ENCODE results near the gene PRDM11.

The PRDM11 gene

GRCh38 chr11:45104006-45104789 is 42.2 kb upstream of the PRDM11 start:
- H3K79me2 ChIP-seq (ENCODE audit: insufficient read depth, low read length), result no peaks in the 10 kb centered on the region
- no peak overlapping the region for H2AFZ ChIP-seq (ENCODE audit: low read depth, low read length)
- H4K20me1 ChIP-seq (ENCODE audit: insufficient read depth, low read length), result no peaks in the 10 kb centered on the region
- ATAC-seq (ENCODE audit: insufficient read depth, low read depth) (no peak), DNase-seq (no peak)
- TF ChIP-seq EZH2 (IDR thresholded peaks at IDR 0.05; ENCODE audit: borderline replicate concordance, low read depth, low read length, severe bottlenecking) (no peak), CTCF (IDR thresholded peaks at IDR 0.05; ENCODE audit: borderline replicate concordance, extremely low read depth, low read length, poor library complexity, severe bottlenecking) (no peak)
- H3K36me3 ChIP-seq (ENCODE audit: insufficient read depth, low read length), result no peaks in the 10 kb centered on the region
- H3K27ac ChIP-seq (ENCODE audit: low read length), result no peak overlapping the region
- H3K4me3 ChIP-seq (ENCODE audit: low read depth in 1 of 2, low read length in 2 of 2), result no peak overlapping the region
- no peaks in the 10 kb centered on the region for H3K9me3 ChIP-seq (ENCODE audit: insufficient read depth, low read length, severe bottlenecking)
- H3K4me1 ChIP-seq (ENCODE audit: insufficient read depth, low read length), result peaks cover 3% of the 10 kb centered on the region; the same call in 1 of the 2 replicates
- no peak overlapping the region for H3K9ac ChIP-seq (ENCODE audit: low read depth, low read length)
- no peaks in the 10 kb centered on the region for H3K27me3 ChIP-seq (ENCODE audit: insufficient read depth, low read length, poor library complexity)
- no peak overlapping the region for H3K4me2 ChIP-seq (ENCODE audit: insufficient read depth, low read length)

GRCh38 chr11:45104790-45105084 is 41.7 kb upstream of the PRDM11 start:
- TF ChIP-seq CTCF (IDR thresholded peaks at IDR 0.05; ENCODE audit: borderline replicate concordance, extremely low read depth, low read length, poor library complexity, severe bottlenecking) (no peak), EZH2 (IDR thresholded peaks at IDR 0.05; ENCODE audit: borderline replicate concordance, low read depth, low read length, severe bottlenecking) (no peak)
- ATAC-seq (ENCODE audit: insufficient read depth, low read depth), result no peak
- peaks cover 3% of the 10 kb centered on the region; the same call in 1 of the 2 replicates for H3K4me1 ChIP-seq (ENCODE audit: insufficient read depth, low read length)
- H2AFZ ChIP-seq (ENCODE audit: low read depth, low read length), result no peak overlapping the region
- no peak overlapping the region for H3K4me2 ChIP-seq (ENCODE audit: insufficient read depth, low read length)
- no peaks in the 10 kb centered on the region for H3K9me3 ChIP-seq (ENCODE audit: insufficient read depth, low read length, severe bottlenecking)
- H3K36me3 ChIP-seq (ENCODE audit: insufficient read depth, low read length), result no peaks in the 10 kb centered on the region
- no peak overlapping the region for H3K9ac ChIP-seq (ENCODE audit: low read depth, low read length)
- no peaks in the 10 kb centered on the region for H3K79me2 ChIP-seq (ENCODE audit: insufficient read depth, low read length)
- DNase-seq, result no peak
- no peak overlapping the region for H3K4me3 ChIP-seq (ENCODE audit: low read depth in 1 of 2, low read length in 2 of 2)
- H3K27ac ChIP-seq (ENCODE audit: low read length), result no peak overlapping the region
- no peaks in the 10 kb centered on the region for H3K27me3 ChIP-seq (ENCODE audit: insufficient read depth, low read length, poor library complexity)
- no peaks in the 10 kb centered on the region for H4K20me1 ChIP-seq (ENCODE audit: insufficient read depth, low read length)

- no peaks in the 10 kb centered on the region for H3K9me3 ChIP-seq (ENCODE audit: insufficient read depth, low read length, severe bottlenecking)
- no peaks in the 10 kb centered on the region for H3K36me3 ChIP-seq (ENCODE audit: insufficient read depth, low read length)
- no peak overlapping the region for H3K4me2 ChIP-seq (ENCODE audit: insufficient read depth, low read length)
- H3K9ac ChIP-seq (ENCODE audit: low read depth, low read length), result no peak overlapping the region
- H3K79me2 ChIP-seq (ENCODE audit: insufficient read depth, low read length), result no peaks in the 10 kb centered on the region
- TF ChIP-seq CTCF (IDR thresholded peaks at IDR 0.05; ENCODE audit: borderline replicate concordance, extremely low read depth, low read length, poor library complexity, severe bottlenecking) (peak; percentile 95), EZH2 (IDR thresholded peaks at IDR 0.05; ENCODE audit: borderline replicate concordance, low read depth, low read length, severe bottlenecking) (no peak)
- ATAC-seq (ENCODE audit: insufficient read depth, low read depth) (peak; percentile 90), DNase-seq (peak; percentile 76)
- H4K20me1 ChIP-seq (ENCODE audit: insufficient read depth, low read length), result peaks cover 3% of the 10 kb centered on the region; the same call in 1 of the 2 replicates
- no peak overlapping the region for H3K4me3 ChIP-seq (ENCODE audit: low read depth in 1 of 2, low read length in 2 of 2)
- peaks cover 3% of the 10 kb centered on the region; the same call in 1 of the 2 replicates for H3K4me1 ChIP-seq (ENCODE audit: insufficient read depth, low read length)
- H3K27ac ChIP-seq (ENCODE audit: low read length), result no peak overlapping the region
- H2AFZ ChIP-seq (ENCODE audit: low read depth, low read length), result no peak overlapping the region
- no peaks in the 10 kb centered on the region for H3K27me3 ChIP-seq (ENCODE audit: insufficient read depth, low read length, poor library complexity)
Measured at GRCh38 chr11:45105233-45105983, 41.0 kb upstream of the PRDM11 start.

Measured in DND-41 (cell line).